Gastrocnemius medialis (tissue), 4 donors: Measurements from ENCODE around the gene LRRC3C.
A peak's percentile ranks its signal among the peaks of the same experiment; 100 is the strongest.

Source experiments
- CTCF ChIP-seq, 5 experiments: fragments of 450-650 bp in 3 of 5; fragments of 200-600 bp in 2 of 5; sonication (generic) in 2 of 5; IDR thresholded peaks in 4 of 5; conservative IDR thresholded peaks in 1 of 5; 1 replicate in 4 of 5; 2 replicates in 1 of 5; pipeline ENCODE4 v1.5.1; 2016 to 2019; ENCODE audit warnings: antibody characterized with exemption in 5 of 5, mild to moderate bottlenecking in 3 of 5, moderate library complexity in 3 of 5
- POLR2A ChIP-seq, 2 donors: fragments of 450-650 bp; IDR thresholded peaks; one replicate each; pipeline ENCODE4 v1.6.1; 2017; ENCODE audit warnings: antibody characterized with exemption in 2 of 2, mild to moderate bottlenecking in 2 of 2, moderate library complexity in 2 of 2

DNA sequence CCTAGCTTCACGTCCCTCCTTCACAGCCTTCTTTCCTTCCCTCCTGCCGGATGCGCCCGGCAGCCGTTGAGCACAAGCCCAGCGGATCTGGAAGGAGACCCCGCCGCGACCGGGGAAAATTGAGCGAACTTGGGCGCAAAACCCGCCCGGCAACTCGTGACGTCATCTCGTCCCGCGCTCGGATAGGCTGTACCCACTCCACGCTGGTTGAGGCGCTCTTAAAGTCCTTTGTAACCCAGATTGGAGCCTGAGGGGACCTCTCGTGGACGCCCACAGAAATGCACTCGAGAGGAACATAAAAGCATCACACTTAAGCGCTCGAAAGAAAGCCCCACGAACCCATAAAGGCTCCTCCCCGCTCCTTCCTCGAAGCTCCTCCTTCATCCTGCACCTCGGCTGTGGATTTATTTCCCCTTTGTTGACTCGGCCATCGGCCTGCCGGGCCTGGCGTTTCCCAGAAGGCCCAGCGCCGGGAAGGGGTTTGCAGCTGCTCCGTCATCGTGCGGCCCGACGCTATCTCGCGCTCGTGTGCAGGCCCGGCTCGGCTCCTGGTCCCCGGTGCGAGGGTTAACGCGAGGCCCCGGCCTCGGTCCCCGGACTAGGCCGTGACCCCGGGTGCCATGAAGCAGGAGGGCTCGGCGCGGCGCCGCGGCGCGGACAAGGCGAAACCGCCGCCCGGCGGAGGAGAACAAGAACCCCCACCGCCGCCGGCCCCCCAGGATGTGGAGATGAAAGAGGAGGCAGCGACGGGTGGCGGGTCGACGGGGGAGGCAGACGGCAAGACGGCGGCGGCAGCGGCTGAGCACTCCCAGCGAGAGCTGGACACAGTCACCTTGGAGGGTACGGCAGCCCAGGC, 53.0 kb downstream of the LRRC3C start, which contains the start of gene PSMD3:
- TF ChIP-seq CTCF (IDR thresholded peaks at IDR 0.05 in 4 of 5, conservative IDR thresholded peaks at IDR 0.05 in 1 of 5) = peak; percentile 79 to 93 (median 89)
- TF ChIP-seq POLR2A (IDR thresholded peaks at IDR 0.05) = peak; percentile 94 to 97
